Measurements from ENCODE around the gene SPINK4.

SPINK4 gene

GRCh38 chr9:33254211-33254610, 14.2 kb downstream of the SPINK4 start:
- DNase-seq = no peak
- H3K4me3 ChIP-seq (ENCODE audit: low read depth, low read length) = no peak overlapping the region
- TF ChIP-seq CTCF (IDR thresholded peaks at IDR 0.05; ENCODE audit: low read depth, low read length) = no peak
- no peaks in the 10 kb centered on the region for H3K27me3 ChIP-seq (ENCODE audit: insufficient read depth, low read depth, severe bottlenecking)
- H3K36me3 ChIP-seq = peaks cover 65% of the 10 kb centered on the region
- no peak overlapping the region for H3K27ac ChIP-seq
- H3K9me3 ChIP-seq (ENCODE audit: severe bottlenecking) = no peaks in the 10 kb centered on the region

DNA sequence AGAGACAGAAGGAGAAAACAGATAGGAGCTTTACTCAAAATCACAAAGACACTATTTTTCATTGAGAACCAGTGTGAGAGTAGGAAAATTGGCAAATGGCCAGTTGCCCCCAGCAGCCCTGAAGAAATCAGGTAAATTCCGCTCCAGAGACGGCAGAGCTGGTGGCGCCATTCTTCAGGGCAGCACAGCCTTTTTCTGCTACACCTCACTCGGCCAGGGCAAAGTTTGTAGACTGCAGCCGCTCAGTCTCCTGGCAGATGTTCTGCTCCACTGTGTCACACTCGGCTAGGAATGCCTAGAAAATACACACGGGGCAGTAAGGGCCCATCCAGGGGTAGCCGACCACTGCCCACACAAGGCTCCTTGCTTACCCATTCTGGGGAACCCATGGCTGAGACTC, 15.0 kb downstream of the SPINK4 start:
- no peak for TF ChIP-seq CTCF (IDR thresholded peaks at IDR 0.05; ENCODE audit: low read depth, low read length)
- no peak for DNase-seq
- H3K36me3 ChIP-seq = peaks cover 70% of the 10 kb centered on the region
- no peaks in the 10 kb centered on the region for H3K27me3 ChIP-seq (ENCODE audit: insufficient read depth, low read depth, severe bottlenecking)
- no peak overlapping the region for H3K4me3 ChIP-seq (ENCODE audit: low read depth, low read length)
- H3K9me3 ChIP-seq (ENCODE audit: severe bottlenecking) = no peaks in the 10 kb centered on the region
- H3K27ac ChIP-seq = no peak overlapping the region

DNA sequence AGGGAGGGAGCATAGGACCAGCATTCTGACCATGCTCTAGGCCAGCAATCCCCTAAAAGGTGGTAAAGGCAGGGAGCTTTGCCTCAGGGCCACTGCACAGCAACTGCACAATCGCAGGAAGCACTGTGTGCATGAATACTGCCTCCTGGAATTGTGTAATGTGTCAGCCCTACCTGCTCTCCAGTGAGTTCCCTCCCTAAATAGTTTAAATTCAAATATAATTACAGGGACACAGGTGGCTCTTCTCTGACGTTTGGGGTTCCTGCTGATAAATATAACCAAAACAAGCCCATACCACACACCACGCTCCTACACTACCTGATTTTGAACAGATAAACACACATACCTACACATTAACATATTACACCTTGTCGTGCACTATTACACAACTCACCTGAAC, 15.5 kb downstream of the SPINK4 start:
- Histone ChIP-seq H3K27ac (no peak overlapping the region), H3K4me3 (ENCODE audit: low read depth, low read length) (no peak overlapping the region), H3K9me3 (ENCODE audit: severe bottlenecking) (no peaks in the 10 kb centered on the region), H3K36me3 (peaks cover 73% of the 10 kb centered on the region), H3K27me3 (ENCODE audit: insufficient read depth, low read depth, severe bottlenecking) (no peaks in the 10 kb centered on the region)
- no peak for TF ChIP-seq CTCF (IDR thresholded peaks at IDR 0.05; ENCODE audit: low read depth, low read length)
- no peak for DNase-seq

DNA sequence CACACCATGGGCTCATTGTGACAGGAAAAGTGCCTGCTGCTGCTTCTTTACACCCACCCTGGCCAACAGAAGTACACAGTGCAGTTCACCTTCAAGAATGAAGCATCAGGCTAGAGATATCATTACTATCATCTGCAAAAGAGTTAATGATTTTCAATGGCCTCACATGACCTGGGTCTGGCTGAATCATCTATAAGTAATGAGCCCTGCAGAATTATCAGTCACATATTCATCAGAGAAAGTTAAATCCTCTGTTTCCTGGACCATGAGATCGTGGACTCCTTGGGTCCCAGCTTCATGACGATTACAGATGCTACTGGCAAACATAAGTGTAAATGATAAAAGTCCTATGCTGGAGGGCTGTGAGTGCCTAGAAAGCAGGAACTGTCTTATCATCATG, 16.3 kb downstream of the SPINK4 start:
- Histone ChIP-seq H3K27ac (no peak overlapping the region), H3K9me3 (ENCODE audit: severe bottlenecking) (no peaks in the 10 kb centered on the region), H3K36me3 (peaks cover 81% of the 10 kb centered on the region), H3K27me3 (ENCODE audit: insufficient read depth, low read depth, severe bottlenecking) (no peaks in the 10 kb centered on the region), H3K4me3 (ENCODE audit: low read depth, low read length) (no peak overlapping the region)
- no peak for DNase-seq
- no peak for TF ChIP-seq CTCF (IDR thresholded peaks at IDR 0.05; ENCODE audit: low read depth, low read length)

- no peak for DNase-seq
- no peaks in the 10 kb centered on the region for H3K9me3 ChIP-seq (ENCODE audit: severe bottlenecking)
- H3K4me3 ChIP-seq (ENCODE audit: low read depth, low read length) = no peak overlapping the region
- TF ChIP-seq CTCF (IDR thresholded peaks at IDR 0.05; ENCODE audit: low read depth, low read length) = no peak
- H3K27ac ChIP-seq = no peak overlapping the region
- peaks cover 89% of the 10 kb centered on the region for H3K36me3 ChIP-seq
- H3K27me3 ChIP-seq (ENCODE audit: insufficient read depth, low read depth, severe bottlenecking) = no peaks in the 10 kb centered on the region
These were observed 17.3 kb downstream of the SPINK4 start for GRCh38 chr9:33257276-33257675.

GRCh38 chr9:33260372-33260771, 20.4 kb downstream of the SPINK4 start:
- H3K4me3 ChIP-seq (ENCODE audit: low read depth, low read length) = no peak overlapping the region
- no peak for DNase-seq
- no peaks in the 10 kb centered on the region for H3K27me3 ChIP-seq (ENCODE audit: insufficient read depth, low read depth, severe bottlenecking)
- no peak for TF ChIP-seq CTCF (IDR thresholded peaks at IDR 0.05; ENCODE audit: low read depth, low read length)
- no peaks in the 10 kb centered on the region for H3K9me3 ChIP-seq (ENCODE audit: severe bottlenecking)
- no peak overlapping the region for H3K27ac ChIP-seq
- H3K36me3 ChIP-seq = peaks cover 79% of the 10 kb centered on the region
